Measurements from ENCODE around the gene TMEM196. TPM values are rescaled to one million over a fixed set of nuclear protein-coding genes. Genes with fewer than 3 reads are reported as not detected.

TMEM196 gene
- total and polyA plus RNA-seq, 5 donors from 2014 or later: not detected

DNA sequence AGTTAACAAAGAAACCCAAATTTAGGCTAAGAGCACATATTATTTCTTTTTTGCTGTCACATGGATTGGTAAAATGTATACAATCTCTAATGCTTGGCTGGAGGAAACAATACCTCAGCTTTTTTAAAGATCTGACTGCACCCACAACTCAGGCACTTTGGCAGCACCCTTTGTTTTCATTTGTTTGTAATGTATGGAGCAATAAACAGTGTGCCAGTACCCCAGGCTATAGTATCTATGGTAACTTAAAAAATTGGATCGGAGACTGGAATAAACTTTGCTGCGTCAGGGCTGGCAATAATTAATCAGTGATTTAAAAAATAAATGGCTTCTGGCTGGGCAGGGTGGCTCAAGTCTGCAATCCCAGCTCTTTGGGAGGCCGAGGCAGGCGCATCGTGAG lies 91.8 kb downstream of the TMEM196 start:
- peaks cover 0 to 7% (median 1%) of the 10 kb centered on the region in 7 donors for H3K9me3 Mint-ChIP-seq
- H3K27ac Mint-ChIP-seq: no peak overlapping the region
- no peaks in the 10 kb centered on the region for H3K36me3 Mint-ChIP-seq
- H3K4me3 Mint-ChIP-seq: no peak overlapping the region
- peaks cover 0 to 3% (median 0%) of the 10 kb centered on the region in 4 donors for H3K4me1 Mint-ChIP-seq
- no peaks in the 10 kb centered on the region for H3K4me1 ChIP-seq (ENCODE audit: control insufficient read depth, insufficient read depth, low read length, poor library complexity, severe bottlenecking)
- ATAC-seq (ENCODE audit: low read depth in 2 of 2) (no peak), DNase-seq (no peak)
- H3K36me3 ChIP-seq (ENCODE audit: control insufficient read depth, insufficient read depth, low read length): no peaks in the 10 kb centered on the region
- H3K27ac ChIP-seq (ENCODE audit: insufficient read depth, low read length, poor library complexity, severe bottlenecking): no peak overlapping the region
- no peaks in the 10 kb centered on the region for H3K27me3 Mint-ChIP-seq
- no peaks in the 10 kb centered on the region for H3K9me3 ChIP-seq (ENCODE audit: control insufficient read depth in 2 of 2, low read length in 2 of 2)
- no peak overlapping the region for H3K4me3 ChIP-seq (ENCODE audit: low read depth, low read length)
- H3K27me3 ChIP-seq (ENCODE audit: control insufficient read depth, insufficient read depth, low read length): no peaks in the 10 kb centered on the region

DNA sequence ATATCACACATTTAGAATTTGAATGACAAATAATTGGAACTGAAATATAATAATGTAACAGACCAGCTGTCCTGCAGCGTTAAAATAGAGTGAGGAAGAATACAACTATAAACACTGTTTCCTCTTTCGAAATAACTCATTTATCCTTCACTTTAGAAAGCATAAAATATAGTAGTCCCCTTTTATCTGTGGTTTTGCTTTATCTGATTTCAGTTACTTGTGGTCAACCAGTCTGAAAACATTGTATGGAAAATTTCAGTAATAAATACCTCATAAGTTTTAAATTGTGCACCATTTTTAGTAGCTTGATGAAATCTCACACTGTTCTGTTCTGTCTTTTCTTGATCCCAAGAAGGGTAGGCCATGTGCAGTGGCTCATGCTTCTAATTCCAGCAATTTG lies 96.2 kb downstream of the TMEM196 start:
- ATAC-seq (ENCODE audit: low read depth in 2 of 2): no peak

DNA sequence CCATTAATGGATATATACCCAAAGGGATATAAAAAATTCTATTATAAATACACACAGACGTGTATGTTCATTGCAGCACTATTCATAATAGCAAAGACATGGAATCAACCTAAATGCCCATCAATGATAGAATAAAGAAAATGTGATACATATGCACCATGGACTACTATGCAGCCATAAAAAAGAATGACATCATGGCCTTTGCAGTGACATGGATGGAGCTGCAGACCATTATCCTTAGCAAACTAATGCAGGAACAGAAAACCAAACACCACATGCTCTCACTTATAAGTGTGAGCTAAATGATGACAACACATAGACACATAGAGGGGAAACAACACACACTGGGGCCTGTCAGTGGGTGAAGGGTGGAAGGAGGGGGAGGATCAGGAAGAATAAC lies 97.6 kb downstream of the TMEM196 start:
- H3K4me1 ChIP-seq (ENCODE audit: control insufficient read depth, insufficient read depth, low read length, poor library complexity, severe bottlenecking): no peaks in the 10 kb centered on the region
- H3K36me3 ChIP-seq (ENCODE audit: control insufficient read depth, insufficient read depth, low read length): no peaks in the 10 kb centered on the region
- peaks cover 0 to 3% (median 0%) of the 10 kb centered on the region in 4 donors for H3K4me1 Mint-ChIP-seq
- H3K27ac ChIP-seq (ENCODE audit: insufficient read depth, low read length, poor library complexity, severe bottlenecking): no peak overlapping the region
- H3K9me3 ChIP-seq (ENCODE audit: control insufficient read depth in 2 of 2, low read length in 2 of 2): no peaks in the 10 kb centered on the region
- ATAC-seq (ENCODE audit: low read depth in 2 of 2): no peak
- H3K4me3 Mint-ChIP-seq: no peak overlapping the region
- H3K27me3 Mint-ChIP-seq: no peaks in the 10 kb centered on the region
- no peak overlapping the region for H3K27ac Mint-ChIP-seq
- DNase-seq: no peak
- H3K27me3 ChIP-seq (ENCODE audit: control insufficient read depth, insufficient read depth, low read length): no peaks in the 10 kb centered on the region
- H3K36me3 Mint-ChIP-seq: no peaks in the 10 kb centered on the region
- H3K4me3 ChIP-seq (ENCODE audit: low read depth, low read length): no peak overlapping the region
- peaks cover 0 to 2% (median 0%) of the 10 kb centered on the region in 7 donors for H3K9me3 Mint-ChIP-seq

More for the DNA sequence above, 96.2 kb downstream of the TMEM196 start:
- Histone ChIP-seq H3K4me3 (ENCODE audit: low read depth, low read length) (no peak overlapping the region), H3K27me3 (ENCODE audit: control insufficient read depth, insufficient read depth, low read length) (no peaks in the 10 kb centered on the region), H3K4me1 (ENCODE audit: control insufficient read depth, insufficient read depth, low read length, poor library complexity, severe bottlenecking) (no peaks in the 10 kb centered on the region), H3K27ac (ENCODE audit: insufficient read depth, low read length, poor library complexity, severe bottlenecking) (no peak overlapping the region), H3K9me3 (ENCODE audit: control insufficient read depth in 2 of 2, low read length in 2 of 2) (no peaks in the 10 kb centered on the region), H3K36me3 (ENCODE audit: control insufficient read depth, insufficient read depth, low read length) (no peaks in the 10 kb centered on the region)
- Mint-ChIP-seq H3K4me3 (no peak overlapping the region), H3K36me3 (no peaks in the 10 kb centered on the region), H3K9me3 (peaks cover 0 to 5% (median 0%) of the 10 kb centered on the region in 7 donors), H3K27ac (peak overlapping the region in 1 of 3 donors; percentile 43), H3K27me3 (no peaks in the 10 kb centered on the region), H3K4me1 (peaks cover 0 to 3% (median 0%) of the 10 kb centered on the region in 4 donors)
- DNase-seq: no peak

DNA sequence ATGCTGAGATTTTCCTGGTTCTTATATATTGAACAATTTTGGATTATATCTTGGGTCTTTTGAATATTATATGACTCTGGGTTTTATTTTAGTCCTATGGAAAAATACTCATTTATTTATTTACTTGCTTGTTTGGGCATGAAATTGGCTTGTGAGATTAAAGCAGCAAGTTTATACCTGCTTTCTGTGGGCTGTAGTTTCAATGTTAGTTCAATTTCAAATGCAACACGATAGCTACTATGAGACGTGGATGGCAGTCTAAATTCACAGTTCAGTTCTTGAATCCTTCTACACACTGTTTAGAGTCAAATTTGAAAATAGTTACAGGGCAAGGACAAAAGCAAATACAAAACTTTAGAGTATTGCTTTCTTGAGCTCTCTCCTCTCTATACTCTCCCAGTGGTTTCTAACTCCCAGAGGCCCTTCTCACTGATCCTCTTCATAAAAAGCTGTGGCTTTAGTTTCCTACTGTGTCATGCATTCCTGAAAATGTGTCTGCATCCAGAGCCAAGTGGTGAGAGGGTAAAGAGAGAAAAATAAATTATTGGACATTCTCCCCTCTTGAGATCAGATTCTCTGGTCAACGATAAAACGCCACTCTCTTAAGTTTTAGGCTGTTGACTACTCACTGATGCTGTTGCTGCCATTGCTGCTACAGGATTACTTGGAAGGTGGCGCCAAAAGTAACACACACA lies 99.0 kb downstream of the TMEM196 start:
- no peaks in the 10 kb centered on the region for H3K4me1 ChIP-seq (ENCODE audit: control insufficient read depth, insufficient read depth, low read length, poor library complexity, severe bottlenecking)
- no peak for DNase-seq

DNA sequence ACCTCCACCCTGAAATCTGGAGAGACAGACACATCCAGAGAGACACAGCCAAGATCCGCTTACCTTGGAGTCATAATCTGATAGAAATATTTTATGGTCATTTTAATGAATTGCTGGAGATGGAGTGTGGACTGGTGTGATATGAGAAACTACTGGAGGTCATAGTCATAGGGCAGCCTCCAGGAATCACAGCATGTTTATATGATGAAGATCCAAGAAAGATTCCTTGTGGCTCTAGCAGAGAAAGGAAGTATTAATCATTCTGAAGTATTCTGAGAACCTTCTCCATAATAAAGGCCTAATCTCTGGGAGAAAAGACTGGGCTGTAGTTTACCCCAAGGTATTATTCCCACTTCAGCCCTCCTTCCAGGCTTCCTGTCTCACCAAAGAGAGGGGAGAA lies 102.6 kb downstream of the TMEM196 start:
- H3K9me3 ChIP-seq (ENCODE audit: control insufficient read depth in 2 of 2, low read length in 2 of 2): no peaks in the 10 kb centered on the region
- ATAC-seq (ENCODE audit: low read depth in 2 of 2): no peak
- no peaks in the 10 kb centered on the region for H3K4me1 Mint-ChIP-seq
- no peak overlapping the region for H3K27ac ChIP-seq (ENCODE audit: insufficient read depth, low read length, poor library complexity, severe bottlenecking)
- H3K36me3 ChIP-seq (ENCODE audit: control insufficient read depth, insufficient read depth, low read length): no peaks in the 10 kb centered on the region
- H3K27ac Mint-ChIP-seq: no peak overlapping the region
- no peak overlapping the region for H3K4me3 Mint-ChIP-seq
- DNase-seq: no peak
- H3K36me3 Mint-ChIP-seq: no peaks in the 10 kb centered on the region
- no peaks in the 10 kb centered on the region for H3K27me3 ChIP-seq (ENCODE audit: control insufficient read depth, insufficient read depth, low read length)
- no peaks in the 10 kb centered on the region for H3K4me1 ChIP-seq (ENCODE audit: control insufficient read depth, insufficient read depth, low read length, poor library complexity, severe bottlenecking)
- no peak overlapping the region for H3K4me3 ChIP-seq (ENCODE audit: low read depth, low read length)
- H3K9me3 Mint-ChIP-seq: peaks cover 0 to under 1% (median 0%) of the 10 kb centered on the region in 7 donors
- H3K27me3 Mint-ChIP-seq: peaks cover 5% of the 10 kb centered on the region

More for the DNA sequence above, 99.0 kb downstream of the TMEM196 start:
- Histone ChIP-seq H3K27me3 (ENCODE audit: control insufficient read depth, insufficient read depth, low read length) (no peaks in the 10 kb centered on the region), H3K9me3 (ENCODE audit: control insufficient read depth in 2 of 2, low read length in 2 of 2) (no peaks in the 10 kb centered on the region), H3K4me3 (ENCODE audit: low read depth, low read length) (no peak overlapping the region), H3K36me3 (ENCODE audit: control insufficient read depth, insufficient read depth, low read length) (no peaks in the 10 kb centered on the region), H3K27ac (ENCODE audit: insufficient read depth, low read length, poor library complexity, severe bottlenecking) (no peak overlapping the region)
- H3K27ac Mint-ChIP-seq: no peak overlapping the region
- ATAC-seq (ENCODE audit: low read depth in 2 of 2): no peak
- no peak overlapping the region for H3K4me3 Mint-ChIP-seq
- peaks cover 0 to 3% (median 0%) of the 10 kb centered on the region in 4 donors for H3K4me1 Mint-ChIP-seq
- H3K9me3 Mint-ChIP-seq: peaks cover 0 to 2% (median 0%) of the 10 kb centered on the region in 7 donors
- H3K27me3 Mint-ChIP-seq: no peaks in the 10 kb centered on the region
- no peaks in the 10 kb centered on the region for H3K36me3 Mint-ChIP-seq

Other genes with a start within 250 kb of the TMEM196 start
- gene POLR1F, start 64.6 kb downstream of the TMEM196 start, total RNA-seq: 27.9 TPM
- 10 to 100 TPM; 25.3 to 63.9 (median 36.4) TPM for gene POLR1F, start 64.6 kb downstream of the TMEM196 start, polyA plus RNA-seq

All from CD4-positive, CD25-positive, alpha-beta regulatory T cell (primary cell).